HT-29 (cell line): ENCODE measurements around the gene PRKAR2B. TPM values are rescaled to one million over a fixed set of nuclear protein-coding genes. Genes with fewer than 3 reads are reported as not detected.
"Not testable (repeated sequence)": the region's sequence is repeated elsewhere in the genome, so short reads cannot be mapped to it uniquely, and the experiment has no call there.

Experiments
- DNase-seq: peaks from one replicate; pipeline ENCODE4 v3.0.0-alpha.2; 2015; ENCODE audit warnings: low spot score
- total RNA-seq: library from RNA; depleted of rRNA; stranded (reverse); fragments of >200 nt; shearing (Covaris generic); gene quantifications from 2 replicates; pipeline ENCODE4 v1.2.3, GENCODE V29; 2014

PRKAR2B gene
- total RNA-seq, 1 experiment from 2014 or later = not detected

- no peak for DNase-seq
Observed at GRCh38 chr7:107076781-107077698, 32.5 kb downstream of the PRKAR2B start.

- no peak for DNase-seq
Observed at GRCh38 chr7:107077699-107078516, 33.4 kb downstream of the PRKAR2B start.

DNA sequence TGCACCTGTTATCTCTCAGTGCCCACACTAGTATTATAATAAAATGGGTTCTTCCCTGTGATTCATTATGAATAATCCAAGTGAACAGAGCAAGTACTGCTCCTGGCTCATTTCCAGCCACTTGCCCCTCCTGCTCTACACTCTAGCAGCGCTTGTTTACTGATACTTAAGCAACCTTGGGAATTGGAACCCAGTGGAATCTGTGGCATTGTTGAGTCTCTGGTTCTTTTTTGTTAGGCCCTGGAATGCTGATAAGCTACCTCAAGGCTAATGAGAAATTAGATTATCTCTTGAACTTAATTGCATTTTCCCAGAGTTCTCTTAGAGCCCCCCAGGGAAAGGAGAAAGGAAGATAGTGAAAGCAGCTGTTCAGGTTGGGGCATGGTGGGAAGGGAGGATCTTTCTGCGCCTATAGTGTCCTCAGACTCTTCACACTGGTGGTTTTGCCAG lies 34.0 kb downstream of the PRKAR2B start:
- no peak for DNase-seq

DNA sequence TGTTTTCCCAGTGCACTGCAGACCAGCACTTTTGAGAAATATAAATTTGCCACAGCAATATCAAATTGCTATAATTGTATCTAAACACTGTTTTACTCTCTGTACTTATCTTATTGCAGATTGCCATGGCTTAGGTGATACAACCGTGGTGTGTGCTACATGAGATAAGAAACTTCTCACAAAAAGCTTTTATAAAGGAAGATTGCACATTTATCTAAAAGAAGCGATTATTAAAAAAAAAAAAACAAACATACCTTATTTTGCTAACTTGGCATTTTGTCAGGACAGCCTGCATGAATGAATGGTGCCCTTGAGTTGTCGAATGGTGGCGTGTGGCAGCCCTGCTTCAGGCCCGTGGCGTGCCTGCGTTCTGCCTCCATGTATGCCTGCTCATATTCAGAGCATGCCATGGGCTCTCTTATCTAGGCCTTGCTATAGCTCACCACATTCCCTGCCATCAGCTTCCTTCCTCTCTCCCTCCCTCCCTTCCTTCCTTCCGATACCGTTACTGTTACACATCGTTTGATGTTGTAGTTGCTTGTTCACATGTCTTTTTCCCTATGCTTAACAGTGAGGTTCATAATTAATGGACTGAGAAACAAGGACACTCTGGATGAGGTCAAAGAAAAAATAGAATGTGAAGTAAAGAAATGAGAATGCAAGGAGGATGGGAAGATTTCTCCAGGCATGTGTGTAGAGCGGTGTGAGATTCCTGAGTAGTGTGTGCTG lies 34.9 kb downstream of the PRKAR2B start:
- no peak for DNase-seq

GRCh38 chr7:107080099-107080505 lies 35.6 kb downstream of the PRKAR2B start:
- DNase-seq = no peak

- no peak for DNase-seq
Observed at GRCh38 chr7:107080533-107080932, 36.0 kb downstream of the PRKAR2B start.

DNA sequence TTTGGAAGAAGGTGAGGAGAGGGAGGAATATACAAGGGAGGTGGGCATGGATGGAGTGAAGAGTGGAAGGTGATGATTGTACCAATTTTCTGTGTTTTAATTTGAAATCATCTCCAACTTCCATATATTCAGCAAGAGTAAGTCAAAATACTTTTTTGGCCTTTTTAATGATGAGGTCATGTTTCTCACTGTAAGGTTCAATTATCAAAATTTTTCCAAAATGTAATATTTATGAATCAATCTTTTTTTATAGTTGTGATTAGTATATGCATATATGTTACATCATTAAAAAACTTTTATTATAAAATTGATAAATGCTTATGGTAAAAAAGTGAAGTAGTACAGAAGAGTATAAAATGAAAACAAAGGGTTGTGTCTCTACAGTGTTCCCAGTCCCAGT lies 40.7 kb downstream of the PRKAR2B start:
- no peak for DNase-seq

- no peak for DNase-seq
Observed at GRCh38 chr7:107089627-107090026, 45.1 kb downstream of the PRKAR2B start.

DNA sequence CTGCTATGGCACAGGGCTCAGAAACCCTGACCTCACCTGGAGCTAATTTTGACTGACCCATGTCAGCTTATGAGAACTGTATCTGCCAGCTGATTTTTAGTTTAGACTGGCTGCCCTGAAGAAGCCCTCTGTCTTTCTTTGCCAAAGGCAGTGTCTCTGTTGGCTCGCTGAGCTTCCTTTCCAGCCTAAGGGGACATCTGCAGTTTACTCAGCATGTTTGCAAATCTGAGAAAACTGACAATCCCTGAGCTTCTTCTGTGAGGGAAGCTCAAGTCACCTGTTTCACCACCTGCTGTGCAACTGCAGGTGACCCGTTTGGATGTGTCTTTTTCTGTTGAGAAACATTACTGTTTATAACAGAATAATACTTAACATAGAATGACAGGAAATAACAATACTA lies 46.0 kb downstream of the PRKAR2B start:
- no peak for DNase-seq

DNA sequence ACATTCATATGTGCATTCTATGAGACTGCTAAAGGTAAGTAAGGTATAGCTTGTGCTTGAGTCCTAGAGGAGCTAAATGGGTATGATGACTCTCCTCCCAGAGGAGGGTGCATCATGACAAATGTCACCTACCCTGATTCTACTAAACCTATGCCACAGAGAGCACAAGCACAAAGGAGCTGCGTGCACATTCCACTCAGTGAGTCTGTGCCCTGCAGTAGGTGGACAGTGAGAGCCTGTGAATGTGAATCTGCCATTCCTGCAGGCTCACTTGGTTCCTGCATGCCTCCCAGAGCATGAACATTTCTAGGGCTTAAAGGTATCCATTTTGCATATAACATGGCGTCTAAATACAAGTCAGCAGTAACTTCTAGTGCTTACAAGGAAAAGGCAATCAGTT lies 46.8 kb downstream of the PRKAR2B start:
- no peak for DNase-seq

DNA sequence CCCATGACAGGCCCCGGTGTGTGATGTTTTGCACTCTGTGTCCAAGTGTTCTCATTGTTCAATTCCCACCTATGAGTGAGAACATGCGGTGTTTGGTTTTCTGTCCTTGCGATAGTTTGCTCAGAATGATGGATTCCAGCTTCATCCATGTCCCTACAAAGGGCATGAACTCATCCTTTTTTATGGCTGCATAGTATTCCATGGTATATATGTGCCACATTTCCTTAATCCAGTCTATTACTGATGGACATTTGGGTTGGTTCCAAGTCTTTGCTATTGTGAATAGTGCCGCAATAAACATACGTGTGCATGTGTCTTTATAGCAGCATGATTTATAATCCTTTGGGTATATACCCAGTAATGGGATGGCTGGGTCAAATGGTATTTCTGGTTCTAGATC lies 49.2 kb downstream of the PRKAR2B start:
- not testable (repeated sequence) for DNase-seq

GRCh38 chr7:107099154-107099553 lies 54.6 kb downstream of the PRKAR2B start:
- DNase-seq = not testable (repeated sequence)

DNA sequence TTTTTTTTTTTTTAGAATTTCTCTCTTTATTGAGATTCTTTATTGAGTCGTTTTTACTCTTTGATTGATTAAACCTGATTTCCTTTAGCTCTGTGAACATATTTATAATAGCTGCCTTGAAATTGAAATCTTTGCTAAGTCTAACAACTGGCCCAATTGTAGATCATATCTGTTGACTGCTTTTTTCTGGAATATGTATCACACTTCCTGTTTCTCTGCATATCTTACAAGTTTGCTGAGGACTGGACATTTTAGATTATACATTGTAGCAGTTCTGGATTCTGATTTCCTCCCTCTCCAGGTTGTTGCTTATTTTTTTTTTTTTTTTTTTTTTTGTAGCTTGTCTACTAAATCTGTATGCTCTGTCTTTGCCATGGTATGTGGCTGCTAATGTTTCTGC lies 56.3 kb downstream of the PRKAR2B start:
- DNase-seq = no peak

GRCh38 chr7:107103369-107103768 lies 58.9 kb downstream of the PRKAR2B start:
- DNase-seq = no peak

GRCh38 chr7:107104801-107105200 lies 60.3 kb downstream of the PRKAR2B start:
- DNase-seq = no peak

DNA sequence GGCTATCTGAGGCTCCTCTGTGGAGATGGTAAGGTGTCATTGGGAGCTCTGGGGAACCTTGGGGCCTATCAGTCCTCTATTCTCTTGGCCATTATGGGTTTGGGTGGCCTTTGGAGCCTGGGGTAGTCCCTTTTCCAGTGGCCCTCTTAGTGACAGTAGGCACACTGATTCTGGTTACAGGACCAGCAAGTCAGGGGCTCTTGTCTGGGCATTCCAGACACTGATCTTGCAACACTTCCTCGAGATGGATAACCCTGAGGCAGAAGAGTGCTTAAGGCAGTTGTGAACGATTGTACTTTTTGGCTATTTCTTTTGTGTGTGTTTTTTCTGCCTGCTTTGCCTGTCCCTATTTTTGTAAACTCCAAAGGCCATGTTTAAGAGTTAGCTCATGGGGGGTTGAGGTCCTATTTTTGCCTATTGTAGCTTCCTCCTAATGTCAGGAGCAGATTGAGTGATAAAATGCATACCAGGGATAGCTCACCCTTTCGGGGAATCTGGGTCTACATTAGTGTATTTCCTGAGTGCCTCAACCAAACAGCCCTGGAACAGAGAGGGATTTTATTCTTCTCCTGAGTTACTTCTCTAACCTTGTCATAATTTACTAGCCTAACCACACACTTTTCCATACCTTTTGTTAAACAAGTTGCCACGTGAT lies 61.2 kb downstream of the PRKAR2B start:
- no peak for DNase-seq

- DNase-seq = no peak
Observed at GRCh38 chr7:107108793-107109371, 64.4 kb downstream of the PRKAR2B start.

- DNase-seq = no peak
Observed at GRCh38 chr7:107109955-107110354, 65.5 kb downstream of the PRKAR2B start.

GRCh38 chr7:107111196-107111595 lies 66.7 kb downstream of the PRKAR2B start:
- no peak for DNase-seq

GRCh38 chr7:107113866-107114265 lies 69.4 kb downstream of the PRKAR2B start:
- DNase-seq = no peak

- no peak for DNase-seq
Observed at GRCh38 chr7:107115114-107115513, 70.6 kb downstream of the PRKAR2B start.
